IMR-90 (cell line): ENCODE data around the gene YWHAG. TPM values are rescaled to one million over a fixed set of nuclear protein-coding genes. Genes with fewer than 3 reads are reported as not detected.

Experiments used
- ATAC-seq: fragments of 200-7000 bp; cut with Tn5 transposase; 2 replicates; pipeline ENCODE4 v1.9.1; 2020; ENCODE audit warnings: low read depth, mild to moderate bottlenecking, moderate library complexity
- BruUV-seq: library from RNA; stranded (reverse); fragments of 400-500 nt; replicated peaks from 2 replicates; lab custom pipeline; 2021; lab: Mats Ljungman, UMichigan
- CTCF ChIA-PET: fragments of 300-600 bp; formaldehyde crosslinking; extraction: SDS; loops from one replicate; lab custom pipeline; 2021; ENCODE audit warnings: antibody characterized with exemption; lab: Yijun Ruan, JAX
- POLR2A ChIA-PET: fragments of 300-600 bp; sonication (Branson Sonifier 250); formaldehyde crosslinking; loops from one replicate; lab custom pipeline; 2022; ENCODE audit warnings: antibody characterized with exemption; ENCODE audit not compliant: unreplicated experiment; lab: Charles Lee
- DNase-seq: peaks from one replicate; pipeline ENCODE4 v3.0.0; 2013
- H2AFZ ChIP-seq: replicated peaks from 2 replicates; pipeline ENCODE3; 2013; ENCODE audit warnings: low read length, mild to moderate bottlenecking; ENCODE audit not compliant: poor library complexity
- H2AK5ac ChIP-seq: 2 replicates; pipeline ENCODE4 v1.6.1; 2013; ENCODE audit warnings: low read depth, low read length, inconsistent platforms
- H2AK9ac ChIP-seq: replicated peaks from 2 replicates; pipeline ENCODE3; 2013; ENCODE audit warnings: mild to moderate bottlenecking, low read depth, low read length, moderate library complexity; ENCODE audit not compliant: poor library complexity
- H2BK120ac ChIP-seq: 2 replicates; pipeline ENCODE4 v1.6.1; 2013; ENCODE audit warnings: low read depth, low read length, inconsistent platforms
- H2BK15ac ChIP-seq: 3 replicates; pipeline ENCODE4 v1.6.1; 2013; ENCODE audit warnings: low read depth, low read length, inconsistent platforms
- H2BK20ac ChIP-seq: 2 replicates; pipeline ENCODE4 v1.6.1; 2013; ENCODE audit warnings: low read depth, mild to moderate bottlenecking, inconsistent platforms, low read length, moderate library complexity
- H2BK5ac ChIP-seq: 2 replicates; pipeline ENCODE4 v1.6.1; 2013; ENCODE audit warnings: mild to moderate bottlenecking, low read depth, low read length, inconsistent platforms; ENCODE audit not compliant: poor library complexity, severe bottlenecking
- H3K14ac ChIP-seq: replicated peaks from 2 replicates; pipeline ENCODE4 v1.6.1; 2013; ENCODE audit warnings: low read depth, low read length, inconsistent platforms
- H3K18ac ChIP-seq: 2 replicates; pipeline ENCODE4 v1.6.1; 2013; ENCODE audit warnings: low read depth, low read length, control low read depth
- H3K23ac ChIP-seq: 2 replicates; pipeline ENCODE4 v1.6.1; 2013; ENCODE audit warnings: low read depth, low read length, inconsistent platforms
- H3K27ac ChIP-seq: 2 replicates; pipeline ENCODE4 v1.5.1; 2013; ENCODE audit warnings: mild to moderate bottlenecking, control low read depth, low read length; ENCODE audit not compliant: insufficient read depth
- H3K27me3 ChIP-seq: 2 replicates; pipeline ENCODE4 v1.6.1; 2013; ENCODE audit warnings: low read length; ENCODE audit not compliant: control insufficient read depth, insufficient read depth
- H3K36me3 ChIP-seq: 2 replicates; pipeline ENCODE4 v1.6.1; 2013; ENCODE audit warnings: low read length, mixed read lengths; ENCODE audit not compliant: control insufficient read depth, insufficient read depth
- H3K4ac ChIP-seq: 2 replicates; pipeline ENCODE4 v1.6.1; 2013; ENCODE audit warnings: low read depth, low read length, inconsistent platforms
- H3K4me1 ChIP-seq: 2 replicates; pipeline ENCODE4 v1.6.1; 2013; ENCODE audit warnings: low read length, mixed read lengths; ENCODE audit not compliant: control insufficient read depth, insufficient read depth
- H3K4me2 ChIP-seq: 2 replicates; pipeline ENCODE4 v1.6.1; 2013; ENCODE audit warnings: low read depth, mild to moderate bottlenecking, control low read depth, low read length, moderate library complexity
- H3K4me3 ChIP-seq: 2 replicates; pipeline ENCODE4 v1.5.1; 2013; ENCODE audit warnings: low read depth, mild to moderate bottlenecking, control low read depth, low read length, moderate library complexity; ENCODE audit not compliant: insufficient read depth
- H3K56ac ChIP-seq: 2 replicates; pipeline ENCODE4 v1.6.1; 2013; ENCODE audit warnings: low read length, inconsistent platforms; ENCODE audit not compliant: insufficient read depth; ENCODE audit errors: extremely low read depth
- H3K79me1 ChIP-seq, 2 experiments: 2 replicates each; pipeline ENCODE4 v1.6.1; 2013; ENCODE audit warnings: low read length in 2 of 2, inconsistent platforms in 1 of 2, low read depth in 1 of 2
- H3K9ac ChIP-seq: 2 replicates; pipeline ENCODE4 v1.6.1; 2013; ENCODE audit warnings: low read depth, low read length, control low read depth
- H3K9me1 ChIP-seq: 2 replicates; pipeline ENCODE4 v1.6.1; 2013; ENCODE audit warnings: low read length, inconsistent platforms; ENCODE audit not compliant: insufficient read depth
- H3K9me3 ChIP-seq: 2 replicates; pipeline ENCODE4 v1.6.1; 2013; ENCODE audit warnings: low read length; ENCODE audit not compliant: control insufficient read depth, insufficient read depth
- H4K20me1 ChIP-seq: 2 replicates; pipeline ENCODE4 v1.6.1; 2013; ENCODE audit warnings: low read length, inconsistent platforms; ENCODE audit not compliant: insufficient read depth
- H4K5ac ChIP-seq: 2 replicates; pipeline ENCODE4 v1.6.1; 2013; ENCODE audit warnings: mild to moderate bottlenecking, low read depth, low read length, control low read depth
- H4K8ac ChIP-seq, 2 experiments: 2 replicates each; pipeline ENCODE4 v1.6.1; 2013; ENCODE audit warnings: low read depth in 2 of 2, low read length in 2 of 2, control low read depth in 1 of 2, inconsistent platforms in 1 of 2
- H4K91ac ChIP-seq: 2 replicates; pipeline ENCODE4 v1.6.1; 2013; ENCODE audit warnings: low read depth, low read length, inconsistent platforms; ENCODE audit not compliant: insufficient read depth
- MAFK ChIP-seq: IDR thresholded peaks from 2 replicates; pipeline ENCODE4 v1.6.1; 2012; ENCODE audit warnings: low read depth, low read length, improper control_type of control experiment
- MAZ ChIP-seq: IDR thresholded peaks from 2 replicates; pipeline ENCODE4 v1.6.1; 2012; ENCODE audit warnings: low read depth, mild to moderate bottlenecking, low read length, improper control_type of control experiment, moderate library complexity, borderline replicate concordance
- WGBS, 2 experiments: methylation state at CpG; one replicate each; pipeline versions ENCODE4 v1.1.5 to v1.1.7; 2013; ENCODE audit warnings: missing lambda C conversion rate in 2 of 2; ENCODE audit not compliant: insufficient read length in 1 of 2; ENCODE audit errors: extremely low coverage in 2 of 2; 5-methylcytosine and 5-hydroxymethylcytosine counted together
- dilution Hi-C: fragments of 300-500 bp; cut with HindIII; formaldehyde crosslinking; loops from one replicate; pipeline ENCODE4 v1.14.3; 2018; ENCODE audit warnings: low sequenced_read_pairs; ENCODE audit not compliant: unreplicated experiment
- in situ Hi-C: fragments of 300-500 bp; cut with MboI; formaldehyde crosslinking; loops from 3 replicates; pipeline ENCODE4 v1.14.3; 2019; ENCODE audit warnings: low sequenced_read_pairs, inconsistent platforms, mixed read lengths
- intact Hi-C: fragments of 100-400 bp; cut with micrococcal nuclease; formaldehyde crosslinking; loops from 2 replicates; pipeline ENCODE4 v1.10.0; 2022
- polyA plus RNA-seq, 3 experiments: library from polyadenylated mRNA; depleted of rRNA; stranded (reverse); fragments of >200 nt; gene quantifications; 2 replicates each; pipeline ENCODE4 v1.2.3, GENCODE V29; 2012; ENCODE audit warnings: low replicate concordance in 1 of 3
- total RNA-seq: library from RNA; depleted of rRNA; stranded (reverse); fragments of >200 nt; gene quantifications from 2 replicates; pipeline ENCODE4 v1.2.3, GENCODE V29; 2012

YWHAG gene
- total and polyA plus RNA-seq, 2 of the 4 experiments (the other 2 are of a cell fraction): 40.1 to 64.9 TPM

DNA sequence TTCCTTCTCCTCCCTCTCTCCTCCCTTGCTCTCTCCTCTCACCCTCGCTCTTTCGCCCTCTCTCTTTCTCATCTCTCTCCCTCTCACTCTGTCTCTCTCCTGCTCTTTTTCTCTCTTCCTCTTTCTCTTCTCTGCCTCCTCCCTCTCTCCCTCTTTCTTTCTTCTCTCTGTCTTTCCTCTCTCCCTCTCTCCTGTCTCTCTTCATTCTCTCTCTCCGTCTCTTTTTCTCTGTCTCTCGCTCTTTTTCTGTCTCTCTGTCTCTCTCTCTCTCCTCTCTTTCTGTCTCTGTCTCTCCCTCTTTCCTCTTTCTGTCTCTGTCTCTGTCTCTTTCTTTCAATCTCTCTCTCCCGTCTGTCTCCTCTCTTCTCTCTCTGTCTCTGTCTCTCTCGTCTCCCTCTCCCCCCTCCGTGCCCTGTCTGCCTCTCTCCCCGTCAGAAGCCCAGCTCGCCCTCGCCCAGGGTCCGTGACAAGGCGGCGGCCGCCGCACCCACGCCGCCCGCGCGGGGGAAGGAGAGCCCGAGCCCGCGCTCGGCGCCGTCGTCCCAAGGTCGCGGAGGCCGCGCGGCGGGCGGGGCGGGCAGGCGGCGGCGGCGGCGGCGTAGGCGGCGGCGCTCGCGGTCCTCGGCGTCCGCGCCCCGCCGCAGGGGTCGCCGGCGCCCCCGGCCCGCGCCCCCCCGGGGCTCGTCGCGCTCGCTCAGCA lies 77.6 kb downstream of the YWHAG start:
- Histone ChIP-seq H2BK15ac (no peak overlapping the region), H2BK120ac (peak overlapping the region; percentile 40; the same call in 1 of the 2 replicates), H3K4me3 (peak overlapping the region; percentile 53), H3K27ac (no peak overlapping the region), H3K27me3 (peaks cover 47% of the 10 kb centered on the region), H3K9ac (peak overlapping the region; percentile 78; the same call in 1 of the 2 replicates), H3K4me2 (peak overlapping the region; percentile 85), H3K4me1 (peaks cover 2% of the 10 kb centered on the region), H3K23ac (peak overlapping the region; percentile 59; the same call in 1 of the 2 replicates), H2AK9ac (peak overlapping the region; percentile 55), H4K91ac (no peak overlapping the region), H4K5ac (no peak overlapping the region), H3K4ac (peak overlapping the region; percentile 50; the same call in 1 of the 2 replicates), H4K8ac (no peak overlapping the region), H3K79me1 (no peaks in the 10 kb centered on the region), H3K14ac (no peak overlapping the region), H4K20me1 (no peaks in the 10 kb centered on the region), H3K9me3 (peaks cover 3% of the 10 kb centered on the region; the same call in 1 of the 2 replicates), H2AK5ac (no peak overlapping the region), H2AFZ (peak overlapping the region; percentile 85), H3K18ac (no peak overlapping the region), H2BK5ac (no peak overlapping the region), H3K9me1 (0 out of 2 replicates have a peak, but pooled peaks cover 3% of the 10 kb centered on the region), H3K36me3 (peaks cover 3% of the 10 kb centered on the region; the same call in 1 of the 2 replicates), H2BK20ac (peak overlapping the region; percentile 61; the same call in 1 of the 2 replicates), H3K56ac (no peak overlapping the region)
- in situ Hi-C loops: no loop called here
- 8% methylated on average over 6 of the region's 63 CpGs; no CpG with 5 or more reads in 1 of the 2 experiments for WGBS, 2 experiments
- ChIA-PET CTCF (interaction anchor here (0.7 kb wide), 1 partner anchor 10 kb away, joined by 3 read pairs; no protein-coding TSS in a partner anchor), POLR2A (no interaction called here)
- DNase-seq (no peak), ATAC-seq (peak; percentile 38)
- TF ChIP-seq MAZ (no peak), MAFK (no peak)
- no TSS peak for BruUV-seq
- dilution Hi-C loops: no loop called here
- intact Hi-C loops: no loop called here
